Measurements from ENCODE around the gene ADARB1. TPM values are rescaled to one million over a fixed set of nuclear protein-coding genes. Genes with fewer than 3 reads are reported as not detected.
A peak's percentile ranks its signal among the peaks of the same experiment; 100 is the strongest.

The ADARB1 gene
- total and polyA plus RNA-seq, 2 of the 8 experiments (the other 6 are each of a cell fraction or from before 2014, with no cell fraction given), result 4.7 to 14.9 TPM

DNA sequence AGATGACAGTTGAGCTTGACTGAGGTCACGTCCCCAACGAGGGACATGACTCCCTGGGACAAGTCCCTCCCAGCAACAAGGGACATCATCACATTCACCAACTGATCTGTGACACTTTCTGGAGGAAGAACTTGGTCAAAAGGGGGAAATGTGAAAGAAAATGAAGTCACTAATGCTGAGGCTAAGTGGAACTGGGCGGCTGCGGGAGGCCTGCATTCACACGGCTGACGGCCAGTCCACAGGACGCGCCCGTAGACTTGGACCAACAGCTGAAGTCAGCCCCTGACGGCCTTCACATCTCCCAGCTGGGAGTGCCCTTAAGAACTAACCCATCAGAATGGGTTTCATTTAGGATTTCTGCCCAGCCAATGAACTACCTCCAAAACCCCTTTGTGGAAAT is 186.7 kb downstream of the ADARB1 start:
- H2BK15ac ChIP-seq (ENCODE audit: low read length), result no peak overlapping the region
- no peak overlapping the region for H3K9ac ChIP-seq (replicated peaks in 1 of 4; ENCODE audit: extremely low read depth in 1 of 4, low read depth in 3 of 4, low read length in 3 of 4)
- no peak overlapping the region for H3K23ac ChIP-seq (ENCODE audit: insufficient read length)
- no peak overlapping the region for H3K4me2 ChIP-seq (ENCODE audit: insufficient read depth in 1 of 2, low read depth in 2 of 2, low read length in 2 of 2)
- H2AFZ ChIP-seq (ENCODE audit: low read length), result no peak overlapping the region
- H2BK120ac ChIP-seq (replicated peaks; ENCODE audit: low read depth, low read length), result no peak overlapping the region
- H2BK12ac ChIP-seq (ENCODE audit: low read depth, low read length), result no peak overlapping the region
- no peak for FAIRE-seq
- POLR2A ChIA-PET (ENCODE audit: partially characterized antibody), result interaction anchor here (0.9 to 1.8 kb wide), 2 partner anchors 13 to 20 kb away, joined by 3 to 4 read pairs; no protein-coding TSS in a partner anchor
- H3K79me2 ChIP-seq (ENCODE audit: control insufficient read depth in 1 of 2, insufficient read depth in 2 of 2, low read length in 2 of 2), result no peaks in the 10 kb centered on the region
- H3K27me3 ChIP-seq (replicated peaks in 1 of 4; ENCODE audit: control insufficient read depth in 3 of 4, extremely low read depth in 1 of 4, insufficient read depth in 3 of 4, low read length in 3 of 4), result no peaks in the 10 kb centered on the region
- no peak overlapping the region for H2BK20ac ChIP-seq (ENCODE audit: low read length)
- H3K23me2 ChIP-seq (ENCODE audit: low read depth, low read length), result no peaks in the 10 kb centered on the region
- no peak overlapping the region for H4K8ac ChIP-seq (ENCODE audit: extremely low read depth, insufficient read depth, low read length)
- no peak overlapping the region for H4K5ac ChIP-seq (ENCODE audit: insufficient read length, low read depth, low read length)
- TF ChIP-seq CHD2 (IDR thresholded peaks at IDR 0.05; ENCODE audit: low read length) (no peak), KDM1A (IDR thresholded peaks at IDR 0.05; ENCODE audit: borderline replicate concordance, low read length) (no peak), ZNF274 (IDR thresholded peaks at IDR 0.05; ENCODE audit: borderline replicate concordance, extremely low read depth, low read length) (no peak), FOSL1 (IDR thresholded peaks at IDR 0.05; ENCODE audit: insufficient read depth, low read depth, low read length) (no peak), TAF7 (optimal IDR thresholded peaks at IDR 0.05; ENCODE audit: borderline replicate concordance, low read depth, low read length) (no peak), SRF (IDR thresholded peaks at IDR 0.05; ENCODE audit: low read depth, low read length) (no peak), CBX8 (IDR thresholded peaks at IDR 0.05; ENCODE audit: borderline replicate concordance, low read depth, low read length) (no peak), JUND (IDR thresholded peaks at IDR 0.05; ENCODE audit: low read length) (no peak), CTBP2 (IDR thresholded peaks at IDR 0.05; ENCODE audit: borderline replicate concordance, insufficient read depth, insufficient read length, low read length) (no peak)
- TF ChIP-seq, protein P1, sequence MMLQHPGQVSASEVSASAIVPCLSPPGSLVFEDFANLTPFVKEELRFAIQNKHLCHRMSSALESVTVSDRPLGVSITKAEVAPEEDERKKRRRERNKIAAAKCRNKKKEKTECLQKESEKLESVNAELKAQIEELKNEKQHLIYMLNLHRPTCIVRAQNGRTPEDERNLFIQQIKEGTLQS (IDR thresholded peaks at IDR 0.05; ENCODE audit: insufficient read depth, low read depth, low read length), result no peak
- H3K56ac ChIP-seq (replicated peaks; ENCODE audit: insufficient read length, low read depth, low read length), result no peak overlapping the region
- 94% methylated on average over 10 of the region's 10 CpGs; no CpG with 5 or more reads in 1 of the 2 experiments for WGBS, 2 experiments (ENCODE audit: extremely low coverage in 1 of 2, insufficient coverage in 1 of 2, insufficient read length in 1 of 2, insufficient replicate concordance in 2 of 2, low coverage in 1 of 2, low lambda C conversion rate in 2 of 2, missing lambda C conversion rate in 1 of 2)
- H4K20me1 ChIP-seq (replicated peaks in 1 of 2; ENCODE audit: control insufficient read depth in 1 of 2, insufficient read depth in 2 of 2, low read length in 2 of 2), result peaks cover 0 to 4% of the 10 kb centered on the region in 2 experiments
- H3K79me1 ChIP-seq (ENCODE audit: low read depth, low read length), result no peaks in the 10 kb centered on the region; the same call in 1 of the 2 replicates
- H3K9me3 ChIP-seq (ENCODE audit: insufficient read depth in 2 of 2, low read depth in 1 of 2, low read length in 1 of 2), result no peaks in the 10 kb centered on the region
- H3K27ac ChIP-seq (ENCODE audit: low read depth, low read length), result no peak overlapping the region
- no peak overlapping the region for H2AK5ac ChIP-seq (ENCODE audit: low read depth, low read length)
- peak in 1 of 2 experiments; percentile 24 for DNase-seq (ENCODE audit: low read depth in 1 of 2, low spot score in 2 of 2)
- H3K4me1 ChIP-seq (replicated peaks in 1 of 4; ENCODE audit: control insufficient read depth in 3 of 4, insufficient read depth in 4 of 4, low read length in 3 of 4), result peaks cover 0 to 5% (median 0%) of the 10 kb centered on the region in 4 experiments; a peak in 2 of 7 replicates
- no peak overlapping the region for H3K18ac ChIP-seq (ENCODE audit: extremely low read depth, low read length)
- H3K14ac ChIP-seq (ENCODE audit: insufficient read length), result no peak overlapping the region
- H3K36me3 ChIP-seq (ENCODE audit: control insufficient read depth in 2 of 4, insufficient read depth in 4 of 4, low read length in 3 of 4), result peaks cover 2 to 28% (median 20%) of the 10 kb centered on the region in 4 experiments; a peak in 7 of 8 replicates
- no peak overlapping the region for H3K4ac ChIP-seq (replicated peaks; ENCODE audit: insufficient read length, low read depth, low read length)
- H4K91ac ChIP-seq (replicated peaks; ENCODE audit: insufficient read length, low read length), result no peak overlapping the region
- no peak overlapping the region for H3K4me3 ChIP-seq (ENCODE audit: extremely low read depth in 1 of 4, insufficient read depth in 2 of 4, low read depth in 3 of 4, low read length in 4 of 4)
- no peak overlapping the region for H2BK5ac ChIP-seq (ENCODE audit: low read depth, low read length)
- CTCF ChIA-PET (ENCODE audit: partially characterized antibody), result interaction anchor here (0.9 to 2.3 kb wide), 3 partner anchors 13 to 124 kb away, joined by 3 to 10 read pairs (median 9); no protein-coding TSS in a partner anchor

All from H1 (cell line).